CD4-positive, alpha-beta T cell (primary cell): ENCODE results near the gene MASP2. TPM values are rescaled to one million over a fixed set of nuclear protein-coding genes. Genes with fewer than 3 reads are reported as not detected.
"Not testable (repeated sequence)": the region's sequence is repeated elsewhere in the genome, so short reads cannot be mapped to it uniquely, and the experiment has no call there.

ENCODE experiments used
- ATAC-seq: fragments of 200-7000 bp; cut with Tn5 transposase; one replicate; pipeline ENCODE4 v1.10.0; 2022; ENCODE audit warnings: mild to moderate bottlenecking; ENCODE audit not compliant: poor library complexity
- CTCF ChIA-PET: fragments of 350-600 bp; sonication (Branson Sonifier 250); formaldehyde crosslinking; loops from one replicate; lab custom pipeline; 2021; ENCODE audit warnings: antibody characterized with exemption, inconsistent platforms; lab: Charles Lee
- POLR2A ChIA-PET: fragments of 350-600 bp; sonication (Branson Sonifier 250); formaldehyde crosslinking; loops from one replicate; lab custom pipeline; 2021; ENCODE audit warnings: antibody characterized with exemption, inconsistent platforms; lab: Charles Lee
- DNase-seq, 14 experiments: peaks; one replicate each; pipeline ENCODE4 v3.0.0-alpha.2; 2013 to 2020; ENCODE audit warnings: mixed read lengths in 2 of 14
- H3K27ac ChIP-seq, 2 donors: one replicate each; pipeline versions ENCODE4 v1.5.1 to v1.7.0; 2013; ENCODE audit warnings: low read length in 2 of 2, low read depth in 1 of 2, mild to moderate bottlenecking in 1 of 2
- H3K27me3 ChIP-seq, 2 experiments: 1 replicate in 1 of 2; 2 replicates in 1 of 2; pipeline versions ENCODE4 v1.6.1 to v1.7.0; 2013; ENCODE audit warnings: low read length in 2 of 2, control low read depth in 1 of 2, mild to moderate bottlenecking in 1 of 2, moderate library complexity in 1 of 2; ENCODE audit not compliant: insufficient read depth in 2 of 2, control insufficient read depth in 1 of 2
- H3K36me3 ChIP-seq: one replicate; pipeline ENCODE4 v1.6.1; 2013; ENCODE audit warnings: low read length, control low read depth; ENCODE audit not compliant: insufficient read depth
- H3K4me1 ChIP-seq: one replicate; pipeline ENCODE4 v1.6.1; 2013; ENCODE audit warnings: low read length, control low read depth; ENCODE audit not compliant: insufficient read depth
- H3K4me3 ChIP-seq: one replicate; pipeline ENCODE4 v1.5.1; 2013; ENCODE audit warnings: mild to moderate bottlenecking, low read length, moderate library complexity
- H3K9me3 ChIP-seq, 2 experiments: 1 replicate in 1 of 2; 2 replicates in 1 of 2; pipeline versions ENCODE4 v1.6.1 to v1.7.0; 2013; ENCODE audit warnings: low read length in 2 of 2, mild to moderate bottlenecking in 2 of 2, control low read depth in 1 of 2, moderate library complexity in 1 of 2; ENCODE audit not compliant: control insufficient read depth in 1 of 2, insufficient read depth in 1 of 2
- H3K27ac Mint-ChIP-seq: one replicate; pipeline ENCODE4 v1.8.0; 2020; ENCODE audit warnings: mixed read lengths
- H3K27me3 Mint-ChIP-seq: one replicate; pipeline ENCODE4 v1.8.0; 2021; ENCODE audit warnings: mixed read lengths
- H3K36me3 Mint-ChIP-seq: one replicate; pipeline ENCODE4 v1.8.0; 2021; ENCODE audit warnings: low read depth, mixed read lengths
- H3K4me1 Mint-ChIP-seq: one replicate; pipeline ENCODE4 v1.8.0; 2021; ENCODE audit warnings: low read depth, mixed read lengths
- H3K4me3 Mint-ChIP-seq: one replicate; pipeline ENCODE4 v1.8.0; 2020; ENCODE audit warnings: mild to moderate bottlenecking, mixed read lengths
- H3K9me3 Mint-ChIP-seq: one replicate; pipeline ENCODE4 v1.8.0; 2020; ENCODE audit warnings: mixed read lengths
- CTCF ChIP-seq: fragments of 200-600 bp; IDR thresholded peaks from one replicate; pipeline ENCODE4 v1.8.0; 2022; ENCODE audit warnings: antibody characterized with exemption, mild to moderate bottlenecking
- intact Hi-C, 2 experiments: fragments of 100-400 bp; cut with DNase I in 1 of 2; cut with micrococcal nuclease in 1 of 2; formaldehyde crosslinking; loops; one replicate each; pipeline versions ENCODE4 v1.15.1 to v1.9.0; 2023 to 2025; cut with DNase I, micrococcal nuclease
- polyA plus RNA-seq, 2 donors: library from polyadenylated mRNA; unstranded; fragments of 120-200 nt; gene quantifications; one replicate each; pipeline ENCODE4 v1.2.1, GENCODE V29; 2013
- total RNA-seq, 174 experiments: library from RNA in 2 of 174; stranded (reverse) in 2 of 174; gene quantifications; one replicate each; pipeline ENCODE4 v1.2.3 and lab custom pipeline; 2021 to 2026

The MASP2 gene
- total RNA-seq (under 1 TPM; 0.27 to 0.53 TPM), total RNA-seq (lab: John Stamatoyannopoulos, UW) (0 to 1.0 (median 0.06) reads per million in 172 experiments)
- 6.7 TPM for polyA plus RNA-seq (2013, experiment 1 of 2)
- polyA plus RNA-seq (2013, experiment 2 of 2), result 3.1 TPM

- Mint-ChIP-seq H3K4me3 (no peak within 1 kb of the TSS), H3K27ac (no peak within 1 kb of the TSS), H3K9me3 (no peaks in the 10 kb centered on the region), H3K4me1 (no peaks in the 10 kb centered on the region), H3K36me3 (no peaks in the 10 kb centered on the region), H3K27me3 (no peaks in the 10 kb centered on the region)
- no peak for TF ChIP-seq CTCF
- no peaks in the 10 kb centered on the region for H3K9me3 ChIP-seq
- DNase-seq (no peak), ATAC-seq (no peak)
- no peak within 1 kb of the TSS for H3K4me3 ChIP-seq
- CTCF ChIA-PET, result no interaction called here
- no peaks in the 10 kb centered on the region for H3K4me1 ChIP-seq
- no peaks in the 10 kb centered on the region for H3K36me3 ChIP-seq
- POLR2A ChIA-PET, result no interaction called here
- H3K27me3 ChIP-seq, result no peaks in the 10 kb centered on the region
- no peak within 1 kb of the TSS for H3K27ac ChIP-seq
- intact Hi-C loops, result no loop called here
Measured at GRCh38 chr1:11046625-11047365, at the start of gene MASP2. MASP2 (minus strand) TSS chr1:11047239; CDS start chr1:11047207, 32 bp downstream.

- H3K9me3 Mint-ChIP-seq, H3K4me3 ChIP-seq, ATAC-seq, H3K27ac ChIP-seq, H3K27me3 ChIP-seq, H3K4me3 Mint-ChIP-seq, H3K27ac Mint-ChIP-seq, H3K4me1 Mint-ChIP-seq, DNase-seq, H3K4me1 ChIP-seq, H3K27me3 Mint-ChIP-seq, intact Hi-C loops, CTCF ChIA-PET, H3K9me3 ChIP-seq, POLR2A ChIA-PET: not testable (repeated sequence)
- peaks cover 82% of the 10 kb centered on the region for H3K36me3 Mint-ChIP-seq
- peaks cover 59% of the 10 kb centered on the region for H3K36me3 ChIP-seq
Measured at GRCh38 chr1:11083784-11084183, 36.7 kb upstream of the MASP2 start.

GRCh38 chr1:11080931-11081330 lies 33.9 kb upstream of the MASP2 start:
- CTCF ChIA-PET, result no interaction called here

More at GRCh38 chr1:11080931-11081330, 33.9 kb upstream of the MASP2 start:
- Histone ChIP-seq H3K27ac (no peak overlapping the region), H3K4me3 (no peak overlapping the region), H3K4me1 (no peaks in the 10 kb centered on the region), H3K36me3 (peaks cover 64% of the 10 kb centered on the region), H3K9me3 (no peaks in the 10 kb centered on the region), H3K27me3 (no peaks in the 10 kb centered on the region)
- Mint-ChIP-seq H3K36me3 (peaks cover 77% of the 10 kb centered on the region), H3K4me1 (no peaks in the 10 kb centered on the region), H3K27ac (no peak overlapping the region), H3K4me3 (no peak overlapping the region), H3K27me3 (no peaks in the 10 kb centered on the region), H3K9me3 (no peaks in the 10 kb centered on the region)
- DNase-seq (peak in 1 of 14 experiments; percentile 25), ATAC-seq (no peak)
- intact Hi-C loops, result no loop called here
- POLR2A ChIA-PET, result interaction anchor here (0.9 to 2.0 kb wide), 2 partner anchors 21 to 68 kb away, joined by 4 to 7 read pairs; partner anchors contain the start of genes SRM and TARDBP
- TF ChIP-seq CTCF, result no peak
